H1 (cell line): ENCODE results near the gene OLIG2.

Experiments
- CBX5 ChIP-seq: fragments of 300-800, 300-1000 bp; sonication (generic); IDR thresholded peaks from 2 replicates; pipeline ENCODE4 v1.7.1; 2016; ENCODE audit warnings: antibody characterized with exemption, low read length, low read depth
- EP300 ChIP-seq, 2 experiments: IDR thresholded peaks; 1 replicate in 1 of 2; 2 replicates in 1 of 2; pipeline ENCODE4 v1.6.1; 2011 to 2012; ENCODE audit warnings: low read depth in 2 of 2, low read length in 2 of 2, mild to moderate bottlenecking in 2 of 2, borderline replicate concordance in 1 of 2, inconsistent platforms in 1 of 2, moderate library complexity in 1 of 2
- EZH2 ChIP-seq: fragments of 200-600 bp; sonication (generic); IDR thresholded peaks from 2 replicates; pipeline ENCODE4 v1.7.1; 2012; ENCODE audit warnings: low read depth, mild to moderate bottlenecking, moderate library complexity, low read length, inconsistent platforms; ENCODE audit not compliant: severe bottlenecking
- GTF2F1 ChIP-seq: IDR thresholded peaks from 2 replicates; pipeline ENCODE4 v1.6.1; 2012; ENCODE audit warnings: low read depth, low read length, improper control_type of control experiment, borderline replicate concordance
- RFX5 ChIP-seq: IDR thresholded peaks from 2 replicates; pipeline ENCODE4 v1.6.1; 2011; ENCODE audit warnings: low read depth, low read length, improper control_type of control experiment, borderline replicate concordance
- SIN3A ChIP-seq, 2 experiments: IDR thresholded peaks in 1 of 2; conservative IDR thresholded peaks in 1 of 2; 2 replicates each; pipeline ENCODE4 v1.6.1; 2011 to 2012; ENCODE audit warnings: low read length in 2 of 2, improper control_type of control experiment in 1 of 2, low read depth in 1 of 2, mild to moderate bottlenecking in 1 of 2
- TF ChIP-seq, protein P1 (sequence below): IDR thresholded peaks from 2 replicates; pipeline ENCODE4 v1.6.1; 2012; ENCODE audit warnings: low read length, inconsistent platforms
- TF ChIP-seq, protein P2 (sequence below), 3 experiments: IDR thresholded peaks; 1 replicate in 2 of 3; 2 replicates in 1 of 3; pipeline versions ENCODE4 v1.5.1 to v1.6.1; 2011; ENCODE audit warnings: low read length in 3 of 3, mild to moderate bottlenecking in 3 of 3, inconsistent platforms in 2 of 3, low read depth in 1 of 3, moderate library complexity in 1 of 3; ENCODE audit not compliant: insufficient read depth in 1 of 3; ENCODE audit errors: control extremely low read depth in 1 of 3

- TF ChIP-seq, protein P1, sequence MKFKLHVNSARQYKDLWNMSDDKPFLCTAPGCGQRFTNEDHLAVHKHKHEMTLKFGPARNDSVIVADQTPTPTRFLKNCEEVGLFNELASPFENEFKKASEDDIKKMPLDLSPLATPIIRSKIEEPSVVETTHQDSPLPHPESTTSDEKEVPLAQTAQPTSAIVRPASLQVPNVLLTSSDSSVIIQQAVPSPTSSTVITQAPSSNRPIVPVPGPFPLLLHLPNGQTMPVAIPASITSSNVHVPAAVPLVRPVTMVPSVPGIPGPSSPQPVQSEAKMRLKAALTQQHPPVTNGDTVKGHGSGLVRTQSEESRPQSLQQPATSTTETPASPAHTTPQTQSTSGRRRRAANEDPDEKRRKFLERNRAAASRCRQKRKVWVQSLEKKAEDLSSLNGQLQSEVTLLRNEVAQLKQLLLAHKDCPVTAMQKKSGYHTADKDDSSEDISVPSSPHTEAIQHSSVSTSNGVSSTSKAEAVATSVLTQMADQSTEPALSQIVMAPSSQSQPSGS: no peak
- TF ChIP-seq, protein P2, sequence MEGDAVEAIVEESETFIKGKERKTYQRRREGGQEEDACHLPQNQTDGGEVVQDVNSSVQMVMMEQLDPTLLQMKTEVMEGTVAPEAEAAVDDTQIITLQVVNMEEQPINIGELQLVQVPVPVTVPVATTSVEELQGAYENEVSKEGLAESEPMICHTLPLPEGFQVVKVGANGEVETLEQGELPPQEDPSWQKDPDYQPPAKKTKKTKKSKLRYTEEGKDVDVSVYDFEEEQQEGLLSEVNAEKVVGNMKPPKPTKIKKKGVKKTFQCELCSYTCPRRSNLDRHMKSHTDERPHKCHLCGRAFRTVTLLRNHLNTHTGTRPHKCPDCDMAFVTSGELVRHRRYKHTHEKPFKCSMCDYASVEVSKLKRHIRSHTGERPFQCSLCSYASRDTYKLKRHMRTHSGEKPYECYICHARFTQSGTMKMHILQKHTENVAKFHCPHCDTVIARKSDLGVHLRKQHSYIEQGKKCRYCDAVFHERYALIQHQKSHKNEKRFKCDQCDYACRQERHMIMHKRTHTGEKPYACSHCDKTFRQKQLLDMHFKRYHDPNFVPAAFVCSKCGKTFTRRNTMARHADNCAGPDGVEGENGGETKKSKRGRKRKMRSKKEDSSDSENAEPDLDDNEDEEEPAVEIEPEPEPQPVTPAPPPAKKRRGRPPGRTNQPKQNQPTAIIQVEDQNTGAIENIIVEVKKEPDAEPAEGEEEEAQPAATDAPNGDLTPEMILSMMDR (IDR thresholded peaks at IDR 0.05; ENCODE audit: control extremely low read depth in 1 of 3, insufficient read depth in 1 of 3, low read depth in 1 of 3, low read length in 3 of 3): no peak
- TF ChIP-seq GTF2F1: no peak
- no peak for TF ChIP-seq RFX5
- TF ChIP-seq SIN3A (conservative IDR thresholded peaks at IDR 0.05 in 1 of 2, IDR thresholded peaks at IDR 0.05 in 1 of 2; ENCODE audit: low read depth in 1 of 2, low read length in 2 of 2): no peak
- TF ChIP-seq CBX5: no peak
- no peak for TF ChIP-seq EZH2
- TF ChIP-seq EP300 (IDR thresholded peaks at IDR 0.05; ENCODE audit: borderline replicate concordance in 1 of 2, low read depth in 2 of 2, low read length in 2 of 2): no peak
Observed at GRCh38 chr21:33011462-33011861, 14.3 kb upstream of the OLIG2 start.
